ENCODE measurements around the gene C9.

GRCh38 chr5:39240750-39241149, 123.5 kb downstream of the C9 start:
- TF ChIP-seq, protein P1, sequence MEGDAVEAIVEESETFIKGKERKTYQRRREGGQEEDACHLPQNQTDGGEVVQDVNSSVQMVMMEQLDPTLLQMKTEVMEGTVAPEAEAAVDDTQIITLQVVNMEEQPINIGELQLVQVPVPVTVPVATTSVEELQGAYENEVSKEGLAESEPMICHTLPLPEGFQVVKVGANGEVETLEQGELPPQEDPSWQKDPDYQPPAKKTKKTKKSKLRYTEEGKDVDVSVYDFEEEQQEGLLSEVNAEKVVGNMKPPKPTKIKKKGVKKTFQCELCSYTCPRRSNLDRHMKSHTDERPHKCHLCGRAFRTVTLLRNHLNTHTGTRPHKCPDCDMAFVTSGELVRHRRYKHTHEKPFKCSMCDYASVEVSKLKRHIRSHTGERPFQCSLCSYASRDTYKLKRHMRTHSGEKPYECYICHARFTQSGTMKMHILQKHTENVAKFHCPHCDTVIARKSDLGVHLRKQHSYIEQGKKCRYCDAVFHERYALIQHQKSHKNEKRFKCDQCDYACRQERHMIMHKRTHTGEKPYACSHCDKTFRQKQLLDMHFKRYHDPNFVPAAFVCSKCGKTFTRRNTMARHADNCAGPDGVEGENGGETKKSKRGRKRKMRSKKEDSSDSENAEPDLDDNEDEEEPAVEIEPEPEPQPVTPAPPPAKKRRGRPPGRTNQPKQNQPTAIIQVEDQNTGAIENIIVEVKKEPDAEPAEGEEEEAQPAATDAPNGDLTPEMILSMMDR (IDR thresholded peaks at IDR 0.05; ENCODE audit: low read depth, low read length, poor library complexity, severe bottlenecking) = no peak
- no peak for TF ChIP-seq EZH2phosphoT487 (IDR thresholded peaks at IDR 0.05; ENCODE audit: borderline replicate concordance, low read length)

Measured in DOHH2 (cell line).